Chondrocyte (in vitro differentiated cells): ENCODE results near the gene OR4F17. TPM values are rescaled to one million over a fixed set of nuclear protein-coding genes. Genes with fewer than 3 reads are reported as not detected.
"Not testable (repeated sequence)": the region's sequence is repeated elsewhere in the genome, so short reads cannot be mapped to it uniquely, and the experiment has no call there.

Experiments used
- DNase-seq: peaks from one replicate; pipeline ENCODE4 v3.0.0; 2021; ENCODE audit warnings: mixed read lengths, low spot score
- H3K27ac Mint-ChIP-seq: one replicate; pipeline ENCODE4 v1.8.0; 2021; ENCODE audit warnings: mild to moderate bottlenecking, moderate library complexity, mixed read lengths; ENCODE audit not compliant: unreplicated experiment
- H3K27me3 Mint-ChIP-seq: 2 replicates; pipeline ENCODE4 v1.8.0; 2021; ENCODE audit warnings: low read depth, mixed read lengths
- H3K36me3 Mint-ChIP-seq: 2 replicates; pipeline ENCODE4 v1.8.0; 2021; ENCODE audit warnings: low read depth, mixed read lengths
- H3K4me1 Mint-ChIP-seq: 2 replicates; pipeline ENCODE4 v1.8.0; 2021; ENCODE audit warnings: low read depth, mild to moderate bottlenecking, mixed read lengths
- H3K4me3 Mint-ChIP-seq: one replicate; pipeline ENCODE4 v1.8.0; 2021; ENCODE audit warnings: mild to moderate bottlenecking, moderate library complexity, mixed read lengths; ENCODE audit not compliant: unreplicated experiment
- H3K9me3 Mint-ChIP-seq: 2 replicates; pipeline ENCODE4 v1.8.0; 2021; ENCODE audit warnings: low read depth, mixed read lengths
- long read RNA-seq: library from polyadenylated mRNA; stranded (forward); transcript quantifications from one replicate; pipeline ENCODE4 v2.0.0, GENCODE V29; 2021
- total RNA-seq: library from RNA; stranded (reverse); gene quantifications from 3 replicates; pipeline ENCODE4 v1.2.1, GENCODE V29; 2021

The OR4F17 gene, protein sequence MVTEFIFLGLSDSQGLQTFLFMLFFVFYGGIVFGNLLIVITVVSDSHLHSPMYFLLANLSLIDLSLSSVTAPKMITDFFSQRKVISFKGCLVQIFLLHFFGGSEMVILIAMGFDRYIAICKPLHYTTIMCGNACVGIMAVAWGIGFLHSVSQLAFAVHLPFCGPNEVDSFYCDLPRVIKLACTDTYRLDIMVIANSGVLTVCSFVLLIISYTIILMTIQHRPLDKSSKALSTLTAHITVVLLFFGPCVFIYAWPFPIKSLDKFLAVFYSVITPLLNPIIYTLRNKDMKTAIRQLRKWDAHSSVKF
- total RNA-seq = not detected in 3 replicates
- long read RNA-seq = 0 reads

DNA sequence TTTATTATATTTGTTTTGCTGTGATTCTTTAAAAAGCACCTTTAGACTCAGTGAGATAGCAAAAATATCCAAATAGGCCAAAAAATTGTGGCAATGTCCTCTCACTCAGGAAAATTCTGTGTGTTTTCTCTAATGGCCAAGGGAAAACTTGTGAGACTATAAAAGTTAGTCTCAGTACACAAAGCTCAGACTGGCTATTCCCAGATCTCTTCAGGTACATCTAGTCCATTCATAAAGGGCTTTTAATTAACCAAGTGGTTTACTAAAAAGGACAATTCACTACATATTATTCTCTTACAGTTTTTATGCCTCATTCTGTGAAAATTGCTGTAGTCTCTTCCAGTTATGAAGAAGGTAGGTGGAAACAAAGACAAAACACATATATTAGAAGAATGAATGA is at the start of gene OR4F17:
TSS of gene OR4F17 (plus strand) at position 301 of the 400 bp plus-strand sequence. CDS start 3,575 bp downstream, outside the sequence.
- not testable (repeated sequence) for H3K4me3 Mint-ChIP-seq, H3K36me3 Mint-ChIP-seq, DNase-seq, H3K4me1 Mint-ChIP-seq, H3K9me3 Mint-ChIP-seq, H3K27ac Mint-ChIP-seq, H3K27me3 Mint-ChIP-seq

DNA sequence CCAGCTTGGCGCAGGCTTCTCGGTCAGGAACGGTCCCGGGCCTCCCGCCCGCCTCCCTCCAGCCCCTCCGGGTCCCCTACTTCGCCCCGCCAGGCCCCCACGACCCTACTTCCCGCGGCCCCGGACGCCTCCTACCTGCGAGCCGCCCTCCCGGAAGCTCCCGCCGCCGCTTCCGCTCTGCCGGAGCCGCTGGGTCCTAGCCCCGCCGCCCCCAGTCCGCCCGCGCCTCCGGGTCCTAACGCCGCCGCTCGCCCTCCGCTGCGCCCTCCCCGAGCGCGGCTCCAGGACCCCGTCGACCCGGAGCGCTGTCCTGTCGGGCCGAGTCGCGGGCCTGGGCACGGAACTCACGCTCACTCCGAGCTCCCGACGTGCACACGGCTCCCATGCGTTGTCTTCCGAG is 36.1 kb upstream of the OR4F17 start:
- not testable (repeated sequence) for DNase-seq, H3K27me3 Mint-ChIP-seq, H3K9me3 Mint-ChIP-seq, H3K36me3 Mint-ChIP-seq, H3K27ac Mint-ChIP-seq, H3K4me1 Mint-ChIP-seq, H3K4me3 Mint-ChIP-seq

DNA sequence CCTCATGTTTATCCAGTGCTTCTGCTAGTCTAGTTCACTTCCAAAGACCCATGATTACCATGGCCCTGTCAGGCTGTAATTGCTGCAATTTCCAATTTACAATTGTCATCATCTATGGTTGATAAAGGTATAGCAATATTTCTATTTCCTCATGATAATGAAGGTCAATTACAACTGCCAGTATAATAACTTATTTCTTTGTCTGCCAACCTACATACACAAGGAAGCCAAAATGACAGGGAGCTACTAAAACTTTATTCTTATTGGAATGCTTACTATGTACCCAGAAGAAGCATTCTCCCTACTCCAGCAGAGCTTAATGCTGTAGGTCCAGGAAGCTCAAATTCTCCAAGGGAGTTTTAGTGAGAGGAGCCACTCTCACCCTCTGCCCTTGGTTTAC is 24.0 kb upstream of the OR4F17 start:
- DNase-seq, H3K4me1 Mint-ChIP-seq, H3K27me3 Mint-ChIP-seq, H3K4me3 Mint-ChIP-seq, H3K36me3 Mint-ChIP-seq, H3K27ac Mint-ChIP-seq, H3K9me3 Mint-ChIP-seq: not testable (repeated sequence)

DNA sequence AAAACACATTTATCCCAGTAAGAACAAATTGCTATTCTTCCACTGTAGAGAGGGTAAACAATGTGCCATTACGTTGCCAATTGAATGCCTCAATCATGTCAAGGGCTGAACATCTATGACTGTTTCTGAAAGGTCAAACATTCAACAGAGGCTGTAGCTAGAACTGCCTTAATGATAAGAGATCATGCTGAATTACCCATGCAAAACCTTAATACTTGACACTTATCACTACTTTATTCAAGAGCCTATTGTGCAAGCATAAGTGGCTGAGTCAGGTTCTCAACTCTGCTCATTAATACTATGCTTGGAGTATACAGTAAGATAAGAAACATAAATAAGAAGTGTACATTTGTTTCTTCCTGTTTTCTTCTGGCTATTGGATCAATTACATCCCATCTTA is 23.3 kb upstream of the OR4F17 start:
- H3K36me3 Mint-ChIP-seq, DNase-seq: not testable (repeated sequence)

DNA sequence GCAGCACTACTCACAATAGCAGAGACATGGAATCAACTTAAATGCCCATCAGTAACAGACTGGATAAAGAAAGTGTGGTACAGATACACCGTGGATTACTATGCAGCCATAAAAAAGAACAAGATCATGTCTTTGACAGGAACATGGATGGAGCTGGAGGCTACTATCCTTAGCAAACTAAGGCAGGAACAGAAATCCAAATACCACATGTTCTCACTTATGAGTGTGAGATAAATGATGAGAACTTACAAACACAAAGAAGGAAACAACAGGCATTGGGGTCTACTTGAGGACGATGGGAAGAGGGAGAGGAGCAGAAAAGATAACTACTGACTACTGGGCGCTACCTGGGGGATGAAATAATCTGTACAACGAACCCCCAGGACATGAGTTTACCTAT is 16.2 kb upstream of the OR4F17 start:
- H3K36me3 Mint-ChIP-seq, H3K4me3 Mint-ChIP-seq, H3K4me1 Mint-ChIP-seq, H3K27me3 Mint-ChIP-seq, H3K27ac Mint-ChIP-seq, DNase-seq, H3K9me3 Mint-ChIP-seq: not testable (repeated sequence)

More for the DNA sequence above, 23.3 kb upstream of the OR4F17 start:
- H3K4me1 Mint-ChIP-seq, H3K27ac Mint-ChIP-seq, H3K4me3 Mint-ChIP-seq, H3K27me3 Mint-ChIP-seq, H3K9me3 Mint-ChIP-seq: not testable (repeated sequence)

DNA sequence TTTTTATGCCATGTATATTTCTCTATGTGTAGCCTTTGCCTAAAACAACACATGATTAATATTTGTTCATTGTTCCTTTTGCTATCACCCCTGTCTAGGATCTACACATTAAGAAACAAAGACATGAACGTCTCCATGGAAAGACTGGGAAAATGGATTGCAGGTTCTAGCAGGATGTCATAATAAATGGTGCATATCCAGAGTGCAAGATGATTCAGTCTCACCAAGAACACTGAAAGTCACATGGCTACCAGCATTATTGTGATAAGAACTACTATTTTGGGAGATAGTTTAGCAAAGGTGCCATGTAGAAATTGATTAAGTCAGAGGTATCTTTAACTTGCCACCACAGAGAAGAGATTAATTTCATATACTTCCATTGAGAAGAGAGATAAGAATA is 12.1 kb upstream of the OR4F17 start:
- not testable (repeated sequence) for H3K4me3 Mint-ChIP-seq

DNA sequence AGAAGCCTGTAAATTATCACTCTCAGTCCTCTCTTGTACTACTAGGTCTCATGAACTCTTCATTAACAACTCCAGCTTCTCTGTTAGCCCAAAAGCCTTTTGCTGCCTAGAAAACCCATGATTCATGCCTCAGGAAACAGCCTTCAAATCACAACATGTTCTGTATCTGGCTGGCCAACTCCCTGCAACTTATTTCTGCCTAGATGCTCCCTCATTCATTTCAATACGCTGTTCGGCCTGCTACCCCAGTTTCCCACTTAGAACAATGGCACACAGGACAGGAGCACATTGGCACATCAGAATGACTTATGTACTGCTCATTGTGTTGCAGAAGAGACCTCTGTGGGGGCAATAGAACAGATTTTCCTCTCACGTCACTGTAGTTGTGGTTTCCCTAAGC is 9.3 kb upstream of the OR4F17 start:
- H3K4me1 Mint-ChIP-seq, H3K27ac Mint-ChIP-seq, H3K9me3 Mint-ChIP-seq, H3K4me3 Mint-ChIP-seq, H3K27me3 Mint-ChIP-seq, DNase-seq, H3K36me3 Mint-ChIP-seq: not testable (repeated sequence)

More for the DNA sequence above, 12.1 kb upstream of the OR4F17 start:
- not testable (repeated sequence) for H3K27me3 Mint-ChIP-seq, DNase-seq, H3K27ac Mint-ChIP-seq, H3K36me3 Mint-ChIP-seq, H3K4me1 Mint-ChIP-seq, H3K9me3 Mint-ChIP-seq

DNA sequence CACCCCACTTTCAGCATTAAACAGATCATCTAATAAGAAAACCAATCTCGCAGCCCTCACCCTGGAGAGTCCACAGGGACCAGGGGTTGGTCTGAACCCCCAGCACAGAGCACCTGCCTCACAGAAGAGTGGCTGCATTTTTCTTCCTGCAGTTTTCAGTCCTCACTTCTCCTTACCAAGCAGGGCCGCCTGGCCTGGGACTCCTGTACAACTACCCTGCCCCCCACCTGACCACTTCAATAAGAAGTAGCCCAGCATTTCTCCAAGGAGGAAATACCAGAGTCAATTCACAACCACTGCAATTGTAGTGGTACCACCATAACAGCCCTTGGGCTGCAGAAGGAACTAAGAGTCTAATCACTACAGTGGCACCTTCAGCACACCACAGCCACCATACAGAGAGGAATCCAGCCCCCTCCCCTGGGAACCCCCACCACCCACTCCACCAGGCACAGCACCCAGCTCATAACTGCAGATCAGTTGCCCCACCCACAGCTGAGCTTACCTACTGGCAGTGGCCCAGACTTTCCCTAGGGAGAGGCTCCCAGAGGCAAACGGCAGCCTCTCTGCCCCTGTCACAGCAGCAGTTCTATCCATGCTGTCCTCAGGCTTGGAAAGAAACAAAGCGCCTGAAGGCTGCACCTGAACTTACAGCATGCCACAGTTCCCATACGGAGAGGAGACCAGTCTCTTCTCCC is 13.7 kb downstream of the OR4F17 start:
- H3K36me3 Mint-ChIP-seq, H3K27ac Mint-ChIP-seq, H3K9me3 Mint-ChIP-seq, DNase-seq, H3K4me1 Mint-ChIP-seq, H3K27me3 Mint-ChIP-seq, H3K4me3 Mint-ChIP-seq: not testable (repeated sequence)

Other genes with a start within 250 kb of the OR4F17 start
- gene PLPP2, start 184.3 kb downstream of the OR4F17 start, total RNA-seq = 0.36 to 4.1 TPM (median 3.0 TPM) in 3 replicates
- gene MIER2, start 237.7 kb downstream of the OR4F17 start, total RNA-seq = 40.2 to 44.5 TPM (median 42.4 TPM) in 3 replicates